Measurements from ENCODE around the gene ZDHHC4.
"Not testable (repeated sequence)": the region's sequence is repeated elsewhere in the genome, so short reads cannot be mapped to it uniquely, and the experiment has no call there.

ZDHHC4 gene

GRCh38 chr7:6608081-6608480 lies 30.8 kb downstream of the ZDHHC4 start:
- no peak for DNase-seq

GRCh38 chr7:6608794-6609193 lies 31.5 kb downstream of the ZDHHC4 start:
- no peak for DNase-seq

GRCh38 chr7:6612819-6613218 lies 35.6 kb downstream of the ZDHHC4 start:
- DNase-seq = no peak

- DNase-seq = no peak
These were observed 36.5 kb downstream of the ZDHHC4 start for GRCh38 chr7:6613706-6614105.

- DNase-seq = no peak
These were observed 37.9 kb downstream of the ZDHHC4 start, which contains the start of gene ZNF853 for GRCh38 chr7:6614953-6615722. TSS of gene ZNF853 (plus strand) at chr7:6615610. CDS start at chr7:6616175, 565 bp downstream.

GRCh38 chr7:6615723-6616555 lies 38.7 kb downstream of the ZDHHC4 start:
- DNase-seq = no peak

GRCh38 chr7:6616854-6617643 lies 39.8 kb downstream of the ZDHHC4 start:
- no peak for DNase-seq

GRCh38 chr7:6618621-6619020 lies 41.4 kb downstream of the ZDHHC4 start:
- no peak for DNase-seq

GRCh38 chr7:6619961-6620360 lies 42.7 kb downstream of the ZDHHC4 start:
- no peak for DNase-seq

GRCh38 chr7:6621195-6622133 lies 44.2 kb downstream of the ZDHHC4 start:
- no peak for DNase-seq

GRCh38 chr7:6622134-6622710 lies 45.0 kb downstream of the ZDHHC4 start:
- DNase-seq = no peak

GRCh38 chr7:6623589-6624245 lies 46.5 kb downstream of the ZDHHC4 start:
- peak; percentile 39 for DNase-seq

GRCh38 chr7:6624246-6624611 lies 47.0 kb downstream of the ZDHHC4 start:
- DNase-seq = no peak

GRCh38 chr7:6628045-6628444 lies 50.8 kb downstream of the ZDHHC4 start:
- no peak for DNase-seq

- no peak for DNase-seq
These were observed 53.0 kb downstream of the ZDHHC4 start for GRCh38 chr7:6630007-6630849.

- no peak for DNase-seq
These were observed 54.4 kb downstream of the ZDHHC4 start for GRCh38 chr7:6631605-6632004.

GRCh38 chr7:6634021-6634420 lies 56.8 kb downstream of the ZDHHC4 start:
- DNase-seq = no peak

GRCh38 chr7:6634971-6635370 lies 57.7 kb downstream of the ZDHHC4 start:
- not testable (repeated sequence) for DNase-seq

GRCh38 chr7:6636741-6637543 lies 59.7 kb downstream of the ZDHHC4 start, which contains the start of gene ZNF316:
TSS of gene ZNF316 (plus strand) at chr7:6637318. CDS start at chr7:6642410, 5,092 bp downstream.
- peak; percentile 55 for DNase-seq
